ENCODE results near the gene PKNOX2. TPM values are rescaled to one million over a fixed set of nuclear protein-coding genes. Genes with fewer than 3 reads are reported as not detected.
A peak's percentile ranks its signal among the peaks of the same experiment; 100 is the strongest.

The PKNOX2 gene
- total and polyA plus RNA-seq, 2 of the 8 experiments (the other 6 are each of a cell fraction or from before 2014, with no cell fraction given): 2.0 TPM

- Histone ChIP-seq H3K56ac (replicated peaks; ENCODE audit: insufficient read length, low read depth, low read length) (no peak overlapping the region), H2AFZ (ENCODE audit: low read length) (no peak overlapping the region), H2BK15ac (ENCODE audit: low read length) (no peak overlapping the region), H3K27me3 (replicated peaks in 1 of 4; ENCODE audit: control insufficient read depth in 3 of 4, extremely low read depth in 1 of 4, insufficient read depth in 3 of 4, low read length in 3 of 4) (no peaks in the 10 kb centered on the region; a peak in 3 of 7 replicates), H3K4ac (replicated peaks; ENCODE audit: insufficient read length, low read depth, low read length) (no peak overlapping the region), H3K79me1 (ENCODE audit: low read depth, low read length) (no peaks in the 10 kb centered on the region), H3K9me3 (ENCODE audit: insufficient read depth in 2 of 2, low read depth in 1 of 2, low read length in 1 of 2) (no peaks in the 10 kb centered on the region), H3K27ac (ENCODE audit: low read depth, low read length) (no peak overlapping the region), H2BK20ac (ENCODE audit: low read length) (no peak overlapping the region), H3K36me3 (ENCODE audit: control insufficient read depth in 2 of 4, insufficient read depth in 4 of 4, low read length in 3 of 4) (no peaks in the 10 kb centered on the region), H2BK120ac (replicated peaks; ENCODE audit: low read depth, low read length) (no peak overlapping the region), H4K91ac (replicated peaks; ENCODE audit: insufficient read length, low read length) (no peak overlapping the region), H3K4me1 (replicated peaks in 1 of 4; ENCODE audit: control insufficient read depth in 3 of 4, insufficient read depth in 4 of 4, low read length in 3 of 4) (peaks cover 6 to 19% (median 12%) of the 10 kb centered on the region in 4 experiments), H3K4me3 (ENCODE audit: extremely low read depth in 1 of 4, insufficient read depth in 2 of 4, low read depth in 3 of 4, low read length in 4 of 4) (no peak overlapping the region), H3K18ac (ENCODE audit: extremely low read depth, low read length) (no peak overlapping the region), H3K14ac (ENCODE audit: insufficient read length) (no peak overlapping the region), H3K23ac (ENCODE audit: insufficient read length) (no peak overlapping the region), H4K5ac (ENCODE audit: insufficient read length, low read depth, low read length) (no peak overlapping the region), H2BK5ac (ENCODE audit: low read depth, low read length) (no peak overlapping the region), H4K8ac (ENCODE audit: extremely low read depth, insufficient read depth, low read length) (no peak overlapping the region; the same call in 1 of the 2 replicates), H3K23me2 (ENCODE audit: low read depth, low read length) (no peaks in the 10 kb centered on the region), H2BK12ac (ENCODE audit: low read depth, low read length) (peak overlapping the region; percentile 70; the same call in 1 of the 2 replicates), H2AK5ac (ENCODE audit: low read depth, low read length) (no peak overlapping the region), H3K79me2 (ENCODE audit: control insufficient read depth in 1 of 2, insufficient read depth in 2 of 2, low read length in 2 of 2) (no peaks in the 10 kb centered on the region), H3K9ac (replicated peaks in 1 of 4; ENCODE audit: extremely low read depth in 1 of 4, low read depth in 3 of 4, low read length in 3 of 4) (no peak overlapping the region), H3K4me2 (ENCODE audit: insufficient read depth in 1 of 2, low read depth in 2 of 2, low read length in 2 of 2) (no peak overlapping the region), H4K20me1 (replicated peaks in 1 of 2; ENCODE audit: control insufficient read depth in 1 of 2, insufficient read depth in 2 of 2, low read length in 2 of 2) (no peaks in the 10 kb centered on the region)
- no peak for TF ChIP-seq SIN3A (conservative IDR thresholded peaks at IDR 0.05 in 1 of 2, IDR thresholded peaks at IDR 0.05 in 1 of 2; ENCODE audit: low read depth in 1 of 2, low read length in 2 of 2)
- TF ChIP-seq GABPA (IDR thresholded peaks at IDR 0.05; ENCODE audit: borderline replicate concordance, insufficient read depth, low read length): no peak
- TF ChIP-seq TEAD4 (IDR thresholded peaks at IDR 0.05; ENCODE audit: low read depth, low read length): no peak
- no peak for TF ChIP-seq CREB1 (IDR thresholded peaks at IDR 0.05)
- no peak for TF ChIP-seq SUZ12 (IDR thresholded peaks at IDR 0.05; ENCODE audit: low read length)
- TF ChIP-seq MAX (IDR thresholded peaks at IDR 0.05): no peak
- TF ChIP-seq ATF3 (IDR thresholded peaks at IDR 0.05; ENCODE audit: insufficient read depth, low read depth, low read length): no peak
- TF ChIP-seq POLR2AphosphoS5 (IDR thresholded peaks at IDR 0.05; ENCODE audit: low read depth, low read length): no peak
- no peak for TF ChIP-seq HDAC6 (IDR thresholded peaks at IDR 0.05; ENCODE audit: low read depth, low read length)
- TF ChIP-seq TAF7 (optimal IDR thresholded peaks at IDR 0.05; ENCODE audit: borderline replicate concordance, low read depth, low read length): no peak
- TF ChIP-seq JUN (IDR thresholded peaks at IDR 0.05; ENCODE audit: low read depth, low read length): no peak
- ChIA-PET POLR2A (ENCODE audit: partially characterized antibody) (interaction anchor here (1.7 kb wide), 1 partner anchor 9 kb away, joined by 4 read pairs; no protein-coding TSS in a partner anchor), CTCF (ENCODE audit: partially characterized antibody) (interaction anchor here (0.7 to 8.2 kb wide), 10 partner anchors 9 to 308 kb away, joined by 3 to 223 read pairs (median 5); no protein-coding TSS in a partner anchor)
- DNase-seq (ENCODE audit: low read depth in 1 of 2, low spot score in 2 of 2): no peak
- no peak for FAIRE-seq
- 87% methylated on average over 12 of the region's 12 CpGs; no CpG with 5 or more reads in 1 of the 2 experiments for WGBS, 2 experiments (ENCODE audit: extremely low coverage in 1 of 2, insufficient coverage in 1 of 2, insufficient read length in 1 of 2, insufficient replicate concordance in 2 of 2, low coverage in 1 of 2, low lambda C conversion rate in 2 of 2, missing lambda C conversion rate in 1 of 2)
These were observed 234.6 kb downstream of the PKNOX2 start for GRCh38 chr11:125398994-125399640.

Data from H1 (cell line).